Muscle layer of duodenum (tissue), 2 donors: ENCODE data around the gene PARD6A.

Source experiments
- H3K27ac ChIP-seq: one replicate; pipeline ENCODE4 v1.7.0; 2013; ENCODE audit warnings: mild to moderate bottlenecking, low read length
- H3K27me3 ChIP-seq: one replicate; pipeline ENCODE4 v1.7.0; 2013; ENCODE audit warnings: low read depth, mild to moderate bottlenecking, control low read depth, low read length
- H3K36me3 ChIP-seq, 2 donors: one replicate each; pipeline ENCODE4 v1.7.0; 2013; ENCODE audit warnings: low read length in 2 of 2, control low read depth in 1 of 2, mild to moderate bottlenecking in 1 of 2; ENCODE audit not compliant: insufficient read depth in 2 of 2, control insufficient read depth in 1 of 2
- H3K4me1 ChIP-seq, 2 donors: one replicate each; pipeline ENCODE4 v1.7.0; 2013; ENCODE audit warnings: low read length in 2 of 2, mild to moderate bottlenecking in 2 of 2, control low read depth in 1 of 2, moderate library complexity in 1 of 2; ENCODE audit not compliant: insufficient read depth in 2 of 2, control insufficient read depth in 1 of 2
- H3K4me3 ChIP-seq, 2 donors: one replicate each; pipeline ENCODE4 v1.7.0; 2013; ENCODE audit warnings: low read length in 2 of 2, low read depth in 1 of 2, mild to moderate bottlenecking in 1 of 2
- H3K9me3 ChIP-seq, 2 donors: one replicate each; pipeline ENCODE4 v1.7.0; 2013; ENCODE audit warnings: low read length in 2 of 2, control low read depth in 1 of 2, mild to moderate bottlenecking in 1 of 2; ENCODE audit not compliant: control insufficient read depth in 1 of 2
- donor health status: healthy.

PARD6A gene

DNA sequence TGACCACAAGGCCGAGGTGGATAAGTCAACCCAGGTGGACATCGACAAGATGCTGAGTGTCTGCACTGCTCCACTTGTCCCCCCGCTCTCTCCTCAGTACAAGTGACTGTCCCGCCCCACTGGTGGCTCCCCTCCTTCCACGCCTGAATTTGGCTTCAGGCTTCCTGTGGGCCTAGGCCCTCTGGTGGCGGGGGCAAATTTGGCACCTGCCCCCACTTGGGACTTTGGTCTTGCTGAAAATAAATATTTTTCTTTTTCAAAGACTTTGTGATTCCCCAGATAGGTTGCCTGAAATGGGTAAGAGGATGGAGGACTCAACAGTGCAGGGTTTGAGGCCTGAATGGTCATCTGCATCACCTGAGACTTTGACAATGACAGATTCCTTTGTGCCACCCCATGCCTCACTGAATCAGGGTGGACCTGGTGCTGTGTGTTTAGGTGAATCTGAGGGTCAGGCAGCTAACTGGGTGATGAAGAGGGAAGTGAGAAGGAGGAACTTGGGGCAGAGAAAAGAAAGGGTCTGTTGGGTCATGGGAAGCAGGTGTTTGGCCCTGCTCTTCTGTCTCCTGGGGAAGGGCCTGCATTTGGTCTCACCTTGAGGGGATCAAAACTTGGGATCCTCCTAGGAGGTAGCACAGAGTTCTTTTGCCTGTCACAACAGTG lies 7.9 kb downstream of the PARD6A start:
- peaks cover 14 to 36% of the 10 kb centered on the region in 2 donors for H3K4me1 ChIP-seq
- no peaks in the 10 kb centered on the region for H3K27me3 ChIP-seq
- peaks cover 0 to 6% of the 10 kb centered on the region in 2 donors for H3K36me3 ChIP-seq
- H3K4me3 ChIP-seq = no peak overlapping the region
- H3K27ac ChIP-seq = no peak overlapping the region
- no peaks in the 10 kb centered on the region for H3K9me3 ChIP-seq

DNA sequence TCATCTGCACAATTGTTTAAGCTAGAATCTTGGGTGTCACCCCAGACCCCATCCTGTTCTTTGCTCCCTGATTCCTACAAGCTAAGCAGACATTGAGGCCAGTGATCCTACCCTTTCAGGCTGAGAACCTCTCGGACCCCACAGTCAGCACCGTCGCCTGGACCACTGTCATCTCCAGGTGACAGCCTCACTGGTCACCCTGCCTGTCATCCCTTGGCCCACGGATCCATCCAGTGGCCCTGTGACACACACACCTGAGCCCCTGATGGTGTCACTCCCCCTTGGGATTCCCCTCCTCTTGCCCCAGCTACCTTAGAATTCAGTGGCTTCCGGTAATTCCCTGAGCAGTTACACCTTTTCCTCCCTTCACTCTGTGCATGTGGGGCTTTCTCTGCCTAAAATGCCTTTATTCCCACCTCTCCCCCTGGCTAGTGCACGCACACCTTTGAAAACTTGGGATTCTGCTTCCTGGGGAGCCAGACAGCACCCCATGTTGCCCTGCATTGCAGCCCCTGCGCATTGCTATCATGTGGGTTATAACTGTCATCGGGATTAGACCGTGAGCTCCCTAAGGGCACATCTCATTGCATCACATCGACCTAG lies 8.8 kb downstream of the PARD6A start:
- Histone ChIP-seq H3K4me3 (no peak overlapping the region), H3K27ac (no peak overlapping the region), H3K27me3 (no peaks in the 10 kb centered on the region), H3K9me3 (no peaks in the 10 kb centered on the region), H3K36me3 (peaks cover 0 to 4% of the 10 kb centered on the region in 2 donors), H3K4me1 (peaks cover 18 to 36% of the 10 kb centered on the region in 2 donors)

- H3K9me3 ChIP-seq = no peaks in the 10 kb centered on the region
- H3K27me3 ChIP-seq = no peaks in the 10 kb centered on the region
- H3K36me3 ChIP-seq = no peaks in the 10 kb centered on the region
- no peak overlapping the region for H3K4me3 ChIP-seq
- H3K4me1 ChIP-seq = peaks cover 16 to 22% of the 10 kb centered on the region in 2 donors
- H3K27ac ChIP-seq = no peak overlapping the region
Observed at GRCh38 chr16:67672306-67672705, 11.5 kb downstream of the PARD6A start.

DNA sequence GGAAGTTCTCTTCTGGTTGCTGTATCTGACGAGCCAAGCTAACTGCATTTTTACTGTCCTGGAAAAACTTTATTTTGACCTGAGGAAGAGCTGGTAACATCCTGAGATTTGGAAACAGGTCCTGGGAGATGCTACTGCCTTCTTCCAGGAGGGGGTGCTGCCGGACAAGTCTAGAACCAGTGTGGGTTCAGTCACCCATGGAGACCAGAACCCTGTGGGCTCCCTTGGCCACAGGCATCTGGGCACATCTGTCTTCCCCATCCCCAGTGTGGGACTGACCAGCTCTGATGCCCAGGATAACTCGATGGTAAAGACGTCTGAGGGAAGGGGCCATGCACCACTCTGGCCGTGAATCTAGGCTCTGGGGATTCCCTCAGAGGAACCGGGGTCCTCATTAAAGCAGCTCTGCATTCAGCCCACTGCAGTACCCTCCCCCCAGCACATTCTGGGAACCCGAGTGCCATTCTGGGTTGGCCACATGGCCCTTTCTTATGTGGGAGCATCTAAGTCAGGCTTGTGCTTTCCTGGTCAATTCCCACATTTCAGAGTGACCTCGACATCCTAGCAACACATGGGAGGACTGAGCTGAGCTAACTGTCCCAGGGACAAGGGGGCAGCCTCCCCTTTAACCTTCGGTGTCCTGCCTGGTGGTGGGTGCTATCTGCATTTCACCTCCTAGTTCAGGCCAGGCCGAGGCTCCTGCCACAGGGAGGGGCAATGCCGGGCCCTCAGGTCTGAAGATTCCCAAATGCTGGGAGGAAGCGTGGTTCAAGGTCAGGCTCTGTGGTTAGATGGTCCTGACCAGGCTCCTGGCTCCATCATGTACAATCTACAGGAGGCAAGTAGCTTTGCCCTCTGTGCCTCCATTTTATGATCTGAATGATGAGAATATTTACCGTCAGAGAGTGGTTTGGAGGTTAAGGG lies 12.2 kb downstream of the PARD6A start:
- Histone ChIP-seq H3K4me3 (no peak overlapping the region), H3K4me1 (peaks cover 9 to 15% of the 10 kb centered on the region in 2 donors)

GRCh38 chr16:67673712-67674580 lies 13.2 kb downstream of the PARD6A start:
- Histone ChIP-seq H3K4me1 (peaks cover 9 to 16% of the 10 kb centered on the region in 2 donors), H3K27ac (peak overlapping the region; percentile 75), H3K36me3 (no peaks in the 10 kb centered on the region), H3K9me3 (no peaks in the 10 kb centered on the region), H3K4me3 (no peak overlapping the region), H3K27me3 (no peaks in the 10 kb centered on the region)

More for the DNA sequence above, 12.2 kb downstream of the PARD6A start:
- Histone ChIP-seq H3K27ac (peak overlapping the region; percentile 75), H3K9me3 (no peaks in the 10 kb centered on the region), H3K36me3 (no peaks in the 10 kb centered on the region), H3K27me3 (no peaks in the 10 kb centered on the region)

GRCh38 chr16:67674851-67675578 lies 14.3 kb downstream of the PARD6A start:
- Histone ChIP-seq H3K27ac (no peak overlapping the region), H3K36me3 (no peaks in the 10 kb centered on the region), H3K4me1 (peaks cover 9 to 16% of the 10 kb centered on the region in 2 donors), H3K27me3 (no peaks in the 10 kb centered on the region), H3K9me3 (no peaks in the 10 kb centered on the region), H3K4me3 (no peak overlapping the region)

GRCh38 chr16:67675579-67675935 lies 14.8 kb downstream of the PARD6A start:
- Histone ChIP-seq H3K4me1 (peaks cover 9 to 16% of the 10 kb centered on the region in 2 donors), H3K4me3 (no peak overlapping the region), H3K36me3 (no peaks in the 10 kb centered on the region), H3K9me3 (no peaks in the 10 kb centered on the region), H3K27me3 (no peaks in the 10 kb centered on the region), H3K27ac (no peak overlapping the region)

DNA sequence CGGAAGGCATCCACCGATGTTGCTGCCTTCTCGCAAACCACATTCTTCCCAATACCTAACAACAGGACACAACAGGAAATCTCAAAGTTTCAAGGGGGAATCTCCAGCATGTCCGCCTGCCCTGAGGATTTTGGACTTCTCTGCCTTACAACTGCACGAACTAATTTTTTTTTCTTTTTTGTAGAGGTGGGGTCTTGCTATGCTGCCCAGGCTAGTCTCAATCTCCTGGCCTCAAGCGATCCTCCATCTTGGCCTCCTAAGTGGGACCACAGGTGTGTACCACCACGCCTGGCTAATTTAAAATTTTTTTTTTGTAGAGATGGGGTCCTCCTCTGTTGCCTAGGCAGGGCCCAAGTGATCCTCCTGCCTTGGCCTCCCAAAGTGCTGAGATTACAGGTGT lies 15.2 kb downstream of the PARD6A start:
- no peaks in the 10 kb centered on the region for H3K9me3 ChIP-seq
- no peak overlapping the region for H3K27ac ChIP-seq
- H3K27me3 ChIP-seq = no peaks in the 10 kb centered on the region
- peaks cover 9 to 16% of the 10 kb centered on the region in 2 donors for H3K4me1 ChIP-seq
- no peak overlapping the region for H3K4me3 ChIP-seq
- H3K36me3 ChIP-seq = no peaks in the 10 kb centered on the region

DNA sequence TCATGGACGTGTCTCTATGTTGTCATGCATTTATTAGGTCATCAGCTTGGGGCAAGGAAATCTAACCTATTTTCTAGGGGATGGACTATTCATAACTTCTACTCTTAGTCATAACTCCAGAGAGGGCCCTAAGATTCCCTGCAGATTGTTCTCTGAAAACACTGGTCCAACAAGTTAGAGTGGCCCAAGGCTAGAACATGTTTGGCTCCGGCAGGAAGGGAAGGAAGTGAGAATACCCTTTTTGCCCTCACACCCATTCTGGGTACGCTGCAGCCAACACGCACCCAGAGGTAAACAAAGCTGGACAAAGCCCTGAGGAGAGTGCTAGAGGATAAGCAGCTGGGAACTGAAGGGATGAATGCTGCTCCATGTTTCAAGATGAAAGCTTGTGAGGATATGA lies 15.8 kb downstream of the PARD6A start:
- H3K4me3 ChIP-seq = no peak overlapping the region
- H3K27ac ChIP-seq = no peak overlapping the region
- no peaks in the 10 kb centered on the region for H3K9me3 ChIP-seq
- no peaks in the 10 kb centered on the region for H3K36me3 ChIP-seq
- no peaks in the 10 kb centered on the region for H3K27me3 ChIP-seq
- H3K4me1 ChIP-seq = peaks cover 9 to 16% of the 10 kb centered on the region in 2 donors

DNA sequence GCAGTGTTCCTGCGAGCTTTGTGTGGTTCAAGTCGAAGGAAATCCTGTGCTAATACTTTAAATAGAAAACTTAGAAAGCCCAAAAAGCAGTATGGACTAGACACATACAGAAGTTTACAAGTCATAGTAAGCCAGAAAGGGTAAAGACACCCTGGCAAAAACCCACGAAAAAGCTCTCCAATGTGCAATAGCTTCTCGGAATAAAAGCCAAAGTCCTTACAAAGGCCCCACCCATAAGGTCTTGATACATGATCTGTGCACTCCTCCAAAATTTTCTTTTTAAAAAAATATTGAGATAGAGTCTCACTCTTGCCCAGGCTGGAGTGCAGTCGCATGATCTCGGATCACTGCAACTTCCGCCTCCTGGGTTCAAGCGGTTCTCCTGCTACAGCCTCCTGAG lies 16.2 kb downstream of the PARD6A start:
- H3K4me3 ChIP-seq = no peak overlapping the region
- H3K36me3 ChIP-seq = no peaks in the 10 kb centered on the region
- H3K27ac ChIP-seq = no peak overlapping the region
- no peaks in the 10 kb centered on the region for H3K27me3 ChIP-seq
- H3K9me3 ChIP-seq = no peaks in the 10 kb centered on the region
- H3K4me1 ChIP-seq = peaks cover 9 to 16% of the 10 kb centered on the region in 2 donors
